Embryonic facial prominence (tissue), 1 donor: ENCODE data around the gene SLC39A6.
"Not testable (repeated sequence)": the region's sequence is repeated elsewhere in the genome, so short reads cannot be mapped to it uniquely, and the experiment has no call there.

Source experiments
- DNase-seq: peaks from one replicate; pipeline ENCODE4 v3.0.0-alpha.2; 2016; ENCODE audit errors: extremely low spot score

SLC39A6 gene

GRCh38 chr18:36096955-36097354, 32.2 kb downstream of the SLC39A6 start:
- DNase-seq: no peak

GRCh38 chr18:36095936-36096519, 33.1 kb downstream of the SLC39A6 start:
- DNase-seq: peak; percentile 34

GRCh38 chr18:36094431-36094830, 34.7 kb downstream of the SLC39A6 start:
- no peak for DNase-seq

GRCh38 chr18:36092116-36092515, 37.0 kb downstream of the SLC39A6 start:
- DNase-seq: not testable (repeated sequence)

GRCh38 chr18:36089001-36089400, 40.1 kb downstream of the SLC39A6 start:
- no peak for DNase-seq

GRCh38 chr18:36088256-36088655, 40.9 kb downstream of the SLC39A6 start:
- DNase-seq: no peak

- no peak for DNase-seq
These were observed 43.0 kb downstream of the SLC39A6 start for GRCh38 chr18:36086186-36086585.

GRCh38 chr18:36085195-36085594, 43.9 kb downstream of the SLC39A6 start:
- no peak for DNase-seq

- no peak for DNase-seq
These were observed 45.4 kb downstream of the SLC39A6 start for GRCh38 chr18:36083729-36084128.

GRCh38 chr18:36081118-36081517, 48.0 kb downstream of the SLC39A6 start:
- DNase-seq: not testable (repeated sequence)

GRCh38 chr18:36078751-36079529, 50.2 kb downstream of the SLC39A6 start:
- DNase-seq: no peak

GRCh38 chr18:36077764-36078163, 51.4 kb downstream of the SLC39A6 start:
- DNase-seq: not testable (repeated sequence)

- no peak for DNase-seq
These were observed 53.1 kb downstream of the SLC39A6 start for GRCh38 chr18:36075862-36076587.

- DNase-seq: no peak
These were observed 54.7 kb downstream of the SLC39A6 start for GRCh38 chr18:36074435-36074834.

GRCh38 chr18:36073676-36074075, 55.5 kb downstream of the SLC39A6 start:
- DNase-seq: no peak

- DNase-seq: not testable (repeated sequence)
These were observed 56.7 kb downstream of the SLC39A6 start for GRCh38 chr18:36072406-36072805.

GRCh38 chr18:36067055-36067957, 61.8 kb downstream of the SLC39A6 start, which contains the start of gene RPRD1A:
RPRD1A (minus strand) TSS chr18:36067559; CDS start chr18:36067404, 155 bp downstream.
- peak; percentile 82 for DNase-seq

GRCh38 chr18:36066686-36067054, 62.5 kb downstream of the SLC39A6 start:
- DNase-seq: no peak

GRCh38 chr18:36066001-36066400, 63.1 kb downstream of the SLC39A6 start:
- no peak for DNase-seq

- DNase-seq: not testable (repeated sequence)
These were observed 64.4 kb downstream of the SLC39A6 start for GRCh38 chr18:36064809-36065079.

GRCh38 chr18:36064027-36064808, 64.9 kb downstream of the SLC39A6 start:
- DNase-seq: no peak
